DMS79 treated with DMSO at 0.1 percent for 48 hours (cell line): ENCODE measurements around the gene ZDHHC11B.

Source experiments
- DNase-seq: peaks from one replicate; lab custom pipeline; 2025; lab: John Stamatoyannopoulos, UW

Gene ZDHHC11B

GRCh38 chr5:660491-661030, 124.0 kb downstream of the ZDHHC11B start:
- DNase-seq, result no peak
